IPS-NIHi11 (cell line): ENCODE measurements around the gene SARDH.

Source experiments
- DNase-seq: peaks from one replicate; pipeline ENCODE4 v3.0.0; 2012; ENCODE audit warnings: mixed read lengths, low spot score

The SARDH gene

DNA sequence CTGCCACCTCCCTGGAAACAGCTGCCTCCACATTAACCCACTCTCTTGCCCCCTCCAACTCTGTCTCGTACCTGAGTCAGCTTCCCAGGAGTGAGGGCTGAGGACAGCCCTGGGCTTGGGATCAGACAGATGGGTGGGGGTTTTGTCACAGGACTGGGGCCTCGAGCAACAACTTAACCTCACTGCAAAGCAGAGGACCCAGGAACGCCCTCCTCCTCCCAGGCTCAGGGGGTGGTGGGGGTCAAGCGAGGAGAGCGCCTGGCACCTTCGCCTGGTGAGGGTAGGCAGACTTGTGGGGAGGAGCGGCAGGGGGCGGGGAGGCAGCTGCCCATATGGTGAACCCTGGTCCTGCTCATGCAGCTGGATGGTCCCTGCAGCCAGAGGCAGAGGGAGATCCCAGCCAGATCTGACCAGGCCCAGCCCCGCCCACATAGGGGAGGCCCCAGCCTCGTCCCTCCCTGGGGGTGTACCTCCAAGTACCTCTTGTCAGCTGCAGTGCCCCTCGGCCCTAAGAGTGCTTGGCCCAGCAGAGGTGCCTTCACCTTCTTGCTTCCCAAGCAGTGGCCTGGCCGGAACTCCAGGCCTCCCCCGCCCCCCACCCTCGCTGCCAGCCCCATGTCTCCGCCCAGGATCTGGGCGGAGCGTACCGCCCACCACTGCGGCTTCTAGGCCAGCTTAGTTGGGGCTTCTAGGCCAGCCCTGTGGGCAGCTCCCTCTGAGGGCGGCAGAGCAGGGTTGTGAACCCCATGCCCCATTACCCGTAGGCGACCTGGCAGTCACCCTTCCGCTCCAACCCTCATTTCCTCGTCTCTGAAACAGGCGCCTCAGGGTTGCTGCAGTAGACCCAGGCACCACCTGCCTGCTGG, at the start of gene SARDH:
Gene SARDH, minus strand, starts transcription at position 579 of the 866 bp plus-strand sequence. CDS start 4,179 bp downstream, outside the sequence.
- peak; percentile 88 for DNase-seq

DNA sequence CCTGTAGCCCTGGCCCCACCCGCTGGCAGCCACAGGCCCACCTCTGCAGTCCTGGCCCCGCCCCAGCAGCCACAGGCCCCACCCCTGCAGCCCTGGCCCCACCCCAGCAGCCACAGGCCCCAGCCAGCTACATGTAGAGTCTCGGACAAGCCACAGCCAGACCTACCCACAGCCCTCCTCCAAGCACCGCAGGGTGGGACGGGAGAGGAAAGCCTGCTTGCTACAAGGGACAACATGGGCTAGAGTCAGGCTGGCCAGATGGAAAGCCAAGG, 49.5 kb upstream of the SARDH start:
- DNase-seq, result peak; percentile 96

GRCh38 chr9:133786907-133787753, 49.0 kb upstream of the SARDH start:
- no peak for DNase-seq

DNA sequence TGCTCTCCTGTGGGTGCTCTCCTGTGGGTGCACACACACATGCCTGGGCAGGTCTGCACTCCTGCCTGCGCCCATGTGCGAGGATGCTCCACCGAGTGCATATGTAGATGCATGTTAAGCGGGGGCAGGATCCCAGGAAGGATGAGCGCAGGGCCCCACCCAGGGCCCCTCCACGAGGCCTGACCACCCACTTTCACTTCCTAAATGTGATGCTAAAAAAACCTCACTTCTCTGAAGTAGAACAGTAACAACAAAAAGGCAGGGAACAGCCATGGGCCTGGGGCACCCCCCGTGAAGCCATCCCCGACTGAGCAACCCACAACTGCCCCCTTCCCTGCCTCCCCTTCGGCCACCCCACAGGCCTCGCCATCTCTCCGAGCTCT, 48.2 kb upstream of the SARDH start:
- DNase-seq, result no peak

- DNase-seq, result no peak
These were observed 47.7 kb upstream of the SARDH start for GRCh38 chr9:133785753-133786370.

DNA sequence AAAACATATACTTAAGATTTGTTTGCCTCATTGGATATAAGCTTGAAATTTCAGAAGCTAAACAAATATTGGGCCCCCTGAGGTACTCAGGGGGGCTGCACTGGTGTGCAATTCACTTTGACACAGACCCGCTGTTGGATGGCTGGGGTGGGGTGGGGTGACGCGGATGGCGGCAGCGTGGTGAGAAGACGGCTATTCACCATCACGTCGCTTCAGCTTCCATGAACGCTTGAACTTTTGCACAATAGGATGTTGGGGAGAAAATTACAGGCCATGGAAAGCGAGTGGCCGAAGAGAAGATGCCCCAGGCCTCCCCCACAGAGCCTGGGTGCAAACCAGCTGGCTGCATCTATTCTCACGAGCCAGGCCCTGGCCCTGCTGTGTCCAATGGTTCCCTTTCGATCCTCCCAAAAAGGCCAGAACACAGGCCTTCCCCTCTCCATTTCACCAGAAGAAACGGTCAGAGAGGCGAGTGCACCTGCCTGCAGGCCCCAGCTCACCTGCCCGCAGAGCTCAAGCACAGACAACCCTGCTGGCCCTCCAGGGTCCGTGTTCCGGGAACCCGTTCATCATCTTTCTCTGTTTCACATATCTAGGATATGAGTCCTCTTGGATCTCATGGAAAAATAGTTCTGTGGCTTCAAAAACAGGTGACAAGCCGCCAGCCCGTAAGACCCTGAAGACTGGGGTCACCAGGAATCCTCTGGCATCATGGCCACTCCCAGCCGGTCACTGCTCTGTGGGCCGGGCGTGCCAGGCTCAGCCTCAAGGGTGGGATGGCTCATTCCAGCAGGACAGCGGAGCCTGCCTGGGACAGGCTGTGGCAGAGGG, 46.8 kb upstream of the SARDH start:
- no peak for DNase-seq

DNA sequence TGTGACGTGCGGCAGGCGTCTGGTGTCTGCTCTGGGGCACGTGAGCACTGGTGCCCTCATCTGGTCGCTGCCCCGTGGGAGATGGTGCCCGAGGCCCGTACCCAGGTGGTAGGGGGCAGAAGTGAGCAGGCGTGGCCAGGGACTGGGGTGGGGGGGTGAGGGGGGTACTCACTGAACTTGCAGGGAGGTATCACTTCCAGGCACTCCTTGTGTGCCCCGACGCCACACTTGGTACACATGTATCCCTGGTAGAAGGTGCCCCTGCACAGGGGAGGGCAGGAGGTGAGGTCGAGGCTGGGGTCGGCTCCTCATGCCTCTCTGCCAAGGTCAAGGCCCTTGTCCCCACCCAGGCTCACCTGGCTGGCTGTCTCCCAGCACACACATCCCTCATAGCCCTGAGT, 45.2 kb upstream of the SARDH start:
- DNase-seq, result no peak

GRCh38 chr9:133782157-133783130, 44.3 kb upstream of the SARDH start:
- DNase-seq, result peak; percentile 90

DNA sequence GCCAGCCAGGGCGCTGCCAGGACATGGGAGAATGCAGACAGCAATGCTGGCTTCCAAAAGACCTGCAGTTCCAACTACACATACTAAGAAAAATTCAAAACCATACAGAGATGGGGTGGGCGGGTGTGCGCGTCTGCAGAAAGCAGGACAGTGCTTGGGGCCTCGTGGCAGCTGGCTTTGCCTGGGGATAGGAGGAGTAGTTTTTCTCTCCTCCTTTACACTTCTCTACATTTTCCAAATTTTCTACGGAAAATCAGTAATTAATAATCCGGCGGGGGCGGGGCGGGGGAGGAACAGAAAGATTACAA, 43.6 kb upstream of the SARDH start:
- no peak for DNase-seq

DNA sequence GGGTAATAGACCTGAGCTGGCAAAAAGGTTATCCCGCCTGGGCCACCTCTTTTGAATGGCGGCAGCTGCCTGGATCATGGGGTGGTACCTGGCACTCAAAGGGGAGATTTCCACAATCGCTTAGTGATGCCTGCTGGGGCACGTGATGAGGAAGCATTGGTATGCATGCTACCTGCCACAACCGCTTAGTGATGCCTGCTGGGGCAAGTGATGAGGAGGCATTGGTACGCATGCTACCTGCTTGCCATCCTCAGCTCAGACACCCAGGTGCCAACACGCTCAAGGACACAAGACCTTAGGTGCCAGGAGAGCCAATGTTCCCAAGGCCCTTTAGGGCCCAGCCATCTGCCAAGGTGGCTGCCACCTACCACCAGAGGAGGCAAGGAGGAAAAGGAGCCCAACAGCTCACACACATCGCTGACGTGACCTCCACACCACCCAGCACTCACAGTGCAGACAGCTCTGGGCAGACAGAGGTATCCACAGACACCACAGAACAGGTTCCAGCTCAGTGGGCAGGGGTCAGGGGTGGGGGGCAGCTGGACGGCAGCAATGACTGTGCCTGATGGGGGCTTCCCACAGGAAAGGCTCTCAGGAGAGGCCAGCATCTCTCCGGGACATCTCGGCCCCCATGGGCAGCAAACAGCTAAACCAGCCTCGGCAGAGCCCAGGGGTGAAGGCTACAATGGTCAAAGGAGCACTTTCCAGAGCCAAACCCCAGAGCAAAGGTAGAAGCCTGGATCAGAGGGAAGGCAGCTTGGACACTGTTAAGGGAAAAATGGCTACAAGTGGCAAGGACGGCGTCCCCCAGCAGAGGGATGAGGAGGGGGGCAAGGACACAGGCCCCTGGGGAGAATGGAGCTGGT, 43.0 kb upstream of the SARDH start:
- no peak for DNase-seq

GRCh38 chr9:133780404-133780945, 42.3 kb upstream of the SARDH start:
- no peak for DNase-seq

DNA sequence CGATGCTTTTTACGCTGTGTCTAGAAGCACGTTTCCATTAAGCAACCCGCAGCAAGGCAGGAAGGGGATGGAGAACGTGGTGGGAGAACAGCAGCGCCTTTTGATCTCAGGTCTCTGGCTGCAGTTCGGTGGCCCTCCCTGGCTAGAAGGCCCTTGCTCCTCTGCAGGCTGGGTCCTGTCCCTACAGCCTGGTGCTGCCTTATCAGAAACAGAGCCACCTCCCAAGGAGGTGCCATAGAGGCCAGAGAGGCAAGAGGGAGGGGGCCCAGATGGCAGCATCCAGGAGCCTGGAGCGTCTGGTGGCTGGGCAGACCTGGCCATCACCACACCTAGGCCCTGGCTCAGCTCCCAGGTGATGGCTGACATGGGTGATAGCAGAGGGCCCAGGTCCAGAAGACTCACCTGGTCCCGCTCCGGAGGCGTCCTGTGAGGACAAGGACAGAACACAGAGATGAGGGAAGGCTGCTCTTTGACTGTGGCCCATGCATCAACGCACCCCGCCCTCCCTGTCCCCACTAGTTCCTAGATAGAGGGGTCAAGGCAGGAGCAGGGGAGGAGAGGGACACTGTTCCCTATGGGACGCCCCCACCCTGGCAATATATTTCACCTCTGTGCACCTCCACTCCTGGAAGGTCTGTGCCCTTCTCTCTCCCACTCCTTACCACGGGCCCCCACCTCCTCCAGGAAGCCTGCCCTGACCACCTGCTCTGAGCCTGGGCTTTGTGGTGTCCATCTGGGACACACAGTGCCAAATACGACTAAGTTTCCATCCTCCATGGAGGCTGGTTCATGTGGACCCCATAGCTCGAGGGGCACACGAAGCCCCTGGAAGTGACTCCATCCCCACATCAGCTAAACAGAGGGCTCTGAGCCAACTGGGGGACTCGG, 41.6 kb upstream of the SARDH start:
- no peak for DNase-seq

GRCh38 chr9:133779081-133779480, 40.9 kb upstream of the SARDH start:
- no peak for DNase-seq

DNA sequence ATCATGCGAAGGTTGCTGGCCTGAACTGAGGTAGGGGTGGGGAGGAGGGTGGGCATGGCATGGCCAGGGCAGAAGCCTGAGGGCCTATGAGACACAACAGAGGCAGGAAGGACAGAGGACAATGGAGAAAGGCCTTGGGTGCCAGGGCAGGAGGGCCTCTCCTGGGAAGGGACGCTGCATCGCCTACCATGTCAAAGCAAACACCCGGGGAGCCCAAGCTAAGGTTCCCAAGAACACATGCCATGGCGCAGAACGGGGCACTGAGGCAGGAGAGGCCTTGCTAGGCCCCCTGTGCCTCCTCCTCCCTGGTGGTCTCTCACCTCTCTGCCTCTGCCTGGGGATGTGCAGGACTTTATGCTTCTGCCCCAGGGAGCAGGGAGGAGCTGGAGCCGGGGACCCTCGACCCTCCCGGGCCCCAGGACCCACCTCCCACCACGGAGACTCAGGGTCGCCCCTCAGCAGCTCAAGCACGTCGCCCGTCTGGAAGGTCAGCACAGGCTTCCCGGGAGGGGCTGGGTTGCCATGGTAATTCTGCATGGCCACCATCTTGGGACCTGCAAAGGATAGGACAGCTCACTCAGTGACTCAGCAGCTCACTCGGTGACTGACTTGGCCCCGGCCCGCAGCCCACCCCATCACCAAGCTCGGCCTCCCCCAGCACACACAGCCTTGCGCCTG, 40.3 kb upstream of the SARDH start:
- no peak for DNase-seq

DNA sequence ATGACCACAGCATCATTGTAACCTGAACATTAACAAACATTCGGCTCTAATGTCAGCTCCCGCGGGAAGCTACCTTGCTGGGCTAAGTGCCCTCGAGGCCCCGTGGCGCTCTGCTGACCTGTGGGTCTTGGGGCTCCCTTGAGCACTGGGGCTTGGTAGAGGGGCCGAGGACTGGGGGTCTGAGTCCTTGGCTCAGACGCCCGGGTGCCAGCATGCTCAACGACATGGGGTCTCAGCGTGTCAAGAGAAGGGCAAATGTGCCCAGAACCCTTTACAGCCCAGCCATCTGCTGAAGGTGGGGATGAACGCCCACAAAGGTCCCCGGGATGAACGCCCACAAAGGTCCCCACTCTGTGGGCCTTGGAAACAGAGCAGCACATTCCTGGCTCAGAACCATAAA, 39.7 kb upstream of the SARDH start:
- DNase-seq, result no peak

DNA sequence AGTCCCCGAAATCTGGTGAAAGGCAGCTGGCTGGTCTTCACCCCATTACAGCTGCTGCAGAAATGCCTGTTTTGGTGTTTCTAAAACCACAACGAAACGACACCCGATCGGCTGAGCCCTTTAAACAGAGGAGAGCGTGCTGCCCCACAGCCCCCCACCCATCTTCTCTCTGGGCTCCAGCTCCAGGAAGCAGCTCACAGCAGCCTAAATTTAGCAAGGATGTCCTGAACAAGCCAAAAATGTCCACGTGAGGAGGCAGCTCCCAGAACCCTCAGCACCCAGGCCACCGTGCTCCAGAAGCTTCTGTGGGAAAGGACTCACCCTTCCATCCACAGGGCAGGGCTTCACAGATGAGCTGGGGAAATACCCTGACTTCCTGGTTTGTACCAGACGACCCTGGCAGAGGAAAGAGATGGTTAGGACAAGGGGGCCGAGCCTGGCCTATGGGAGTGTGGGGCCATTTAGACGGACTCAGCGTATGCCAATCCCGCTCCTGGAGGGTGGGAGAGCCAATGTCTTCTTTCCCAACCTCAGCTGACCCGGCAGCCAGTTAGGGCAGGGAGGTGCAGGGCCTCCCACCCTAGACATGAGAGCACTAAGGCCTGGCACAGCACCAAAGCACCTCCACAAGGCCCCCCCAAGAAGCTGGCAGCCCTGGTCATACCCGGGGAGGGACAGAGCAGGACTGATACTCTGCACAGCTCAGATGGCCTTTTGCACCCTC, 39.1 kb upstream of the SARDH start:
- DNase-seq, result no peak
